NCI-H1417 (cell line): Measurements from ENCODE around the gene TUBA3D.
"Not testable (repeated sequence)": the region's sequence is repeated elsewhere in the genome, so short reads cannot be mapped to it uniquely, and the experiment has no call there.

Experiments
- DNase-seq, 3 experiments: peaks; one replicate each; lab custom pipeline; 2025; lab: John Stamatoyannopoulos, UW

Gene TUBA3D

GRCh38 chr2:131475831-131476230, at the start of gene TUBA3D:
TUBA3D (plus strand) TSS chr2:131476119; CDS start chr2:131476200, 81 bp downstream.
- no peak for DNase-seq

GRCh38 chr2:131426727-131427126, 49.2 kb upstream of the TUBA3D start:
- no peak for DNase-seq

GRCh38 chr2:131431336-131431735, 44.6 kb upstream of the TUBA3D start:
- DNase-seq, result no peak

GRCh38 chr2:131440742-131441468, 35.0 kb upstream of the TUBA3D start:
- not testable (repeated sequence) for DNase-seq

GRCh38 chr2:131444736-131445514, 31.0 kb upstream of the TUBA3D start:
- DNase-seq, result not testable (repeated sequence)

GRCh38 chr2:131445515-131445797, 30.5 kb upstream of the TUBA3D start:
- not testable (repeated sequence) for DNase-seq

- DNase-seq, result no peak
These were observed 30.0 kb upstream of the TUBA3D start for GRCh38 chr2:131445896-131446295.

- DNase-seq, result not testable (repeated sequence)
These were observed 27.9 kb upstream of the TUBA3D start for GRCh38 chr2:131447981-131448380.

GRCh38 chr2:131451265-131451949, 24.5 kb upstream of the TUBA3D start:
- DNase-seq, result not testable (repeated sequence)

GRCh38 chr2:131454914-131455313, 21.0 kb upstream of the TUBA3D start:
- not testable (repeated sequence) for DNase-seq

- DNase-seq, result not testable (repeated sequence)
These were observed 8.2 kb upstream of the TUBA3D start for GRCh38 chr2:131467722-131468121.

GRCh38 chr2:131470944-131471343, 5.0 kb upstream of the TUBA3D start:
- DNase-seq, result not testable (repeated sequence)

- DNase-seq, result not testable (repeated sequence)
These were observed 4.3 kb upstream of the TUBA3D start for GRCh38 chr2:131471624-131472023.

- not testable (repeated sequence) for DNase-seq
These were observed 2.7 kb upstream of the TUBA3D start for GRCh38 chr2:131473266-131473665.

- not testable (repeated sequence) for DNase-seq
These were observed 444 bp downstream of the TUBA3D start for GRCh38 chr2:131476363-131476762.

GRCh38 chr2:131477227-131477626, 1.3 kb downstream of the TUBA3D start:
- DNase-seq, result not testable (repeated sequence)

- DNase-seq, result not testable (repeated sequence)
These were observed 2.3 kb downstream of the TUBA3D start for GRCh38 chr2:131478074-131478849.

- DNase-seq, result not testable (repeated sequence)
These were observed 3.0 kb downstream of the TUBA3D start for GRCh38 chr2:131478850-131479461.

- not testable (repeated sequence) for DNase-seq
These were observed 4.4 kb downstream of the TUBA3D start for GRCh38 chr2:131480351-131480750.

GRCh38 chr2:131482506-131483155, 6.7 kb downstream of the TUBA3D start:
- not testable (repeated sequence) for DNase-seq
